HCT116 (cell line): ENCODE measurements around the gene VSNL1. TPM values are rescaled to one million over a fixed set of nuclear protein-coding genes. Genes with fewer than 3 reads are reported as not detected.

Source experiments
- ATAC-seq: fragments of 200-7000 bp; cut with Tn5 transposase; 2 replicates; pipeline ENCODE4 v1.9.1; 2020; ENCODE audit warnings: mild to moderate bottlenecking, moderate library complexity
- BruUV-seq: library from RNA; stranded (reverse); fragments of 400-500 nt; replicated peaks from 2 replicates; lab custom pipeline; 2021; lab: Mats Ljungman, UMichigan
- CTCF ChIA-PET: fragments of 300-600 bp; sonication (Branson Sonifier 250); formaldehyde crosslinking; loops from one replicate; lab custom pipeline; 2021; ENCODE audit warnings: antibody characterized with exemption; lab: Charles Lee
- POLR2A ChIA-PET: fragments of 300-600, 350-600 bp; sonication (Branson Sonifier 250); formaldehyde crosslinking; loops from one replicate; lab custom pipeline; 2021; ENCODE audit warnings: antibody characterized with exemption; lab: Charles Lee
- RAD21 ChIA-PET, 2 experiments: fragments of 300-600 bp; sonication (Branson Sonifier 250); formaldehyde crosslinking; loops; one replicate each; lab custom pipeline; 2023; ENCODE audit warnings: low total read pairs in 2 of 2; ENCODE audit not compliant: uncharacterized antibody in 2 of 2, unreplicated experiment in 2 of 2, low non-redundant PET in 1 of 2; lab: Charles Lee
- DNase-seq: peaks from one replicate; pipeline ENCODE4 v3.0.0-alpha.2; 2010; ENCODE audit warnings: low read depth, low spot score
- H2AFZ ChIP-seq: fragments of 200-600 bp; shearing (Covaris generic), sonication (generic); 2 replicates; pipeline ENCODE4 v1.6.1; 2017; ENCODE audit warnings: low read depth, mixed run types, mixed read lengths, antibody characterized with exemption, low read length; ENCODE audit not compliant: poor library complexity, severe bottlenecking
- H3K27ac ChIP-seq: 2 replicates; pipeline ENCODE4 v1.5.1; 2012; ENCODE audit warnings: low read depth, low read length
- H3K27me3 ChIP-seq: fragments of 200-600 bp; sonication (generic); 2 replicates; pipeline ENCODE4 v1.6.1; 2016; ENCODE audit warnings: mixed run types, low read length, mixed read lengths; ENCODE audit not compliant: insufficient read depth
- H3K36me3 ChIP-seq, 2 experiments: fragments of 200-500 bp in 1 of 2; fragments of 200-600 bp in 1 of 2; sonication (Bioruptor generic) in 1 of 2; sonication (generic) in 1 of 2; 2 replicates each; pipeline versions ENCODE4 v1.5.1 to v1.6.1; 2014 to 2016; ENCODE audit warnings: low read length in 2 of 2, inconsistent platforms in 1 of 2, mixed read lengths in 1 of 2, mixed run types in 1 of 2; ENCODE audit not compliant: insufficient read depth in 2 of 2, control insufficient read depth in 1 of 2
- H3K4me1 ChIP-seq, 2 experiments: fragments of 200-600 bp in 1 of 2; sonication (generic) in 1 of 2; 2 replicates each; pipeline versions ENCODE4 v1.5.1 to v1.6.1; 2012 to 2017; ENCODE audit warnings: low read length in 2 of 2, inconsistent platforms in 1 of 2, mild to moderate bottlenecking in 1 of 2, mixed read lengths in 1 of 2, mixed run types in 1 of 2, moderate library complexity in 1 of 2; ENCODE audit not compliant: insufficient read depth in 2 of 2, control insufficient read depth in 1 of 2
- H3K4me2 ChIP-seq: fragments of 200-600 bp; sonication (generic); 2 replicates; pipeline ENCODE4 v1.6.1; 2017; ENCODE audit warnings: mixed run types, low read length, mixed read lengths
- H3K4me3 ChIP-seq, 2 experiments: fragments of 200-600 bp in 1 of 2; sonication (generic) in 1 of 2; replicated peaks in 1 of 2; 2 replicates each; pipeline ENCODE4 v1.5.1; 2011 to 2016; ENCODE audit warnings: low read length in 2 of 2, control low read depth in 1 of 2, low read depth in 1 of 2, mild to moderate bottlenecking in 1 of 2, mixed read lengths in 1 of 2, mixed run types in 1 of 2
- H3K79me2 ChIP-seq: fragments of 200-600 bp; sonication (generic); 2 replicates; pipeline ENCODE4 v1.6.1; 2017; ENCODE audit warnings: mild to moderate bottlenecking, mixed run types, low read length, moderate library complexity, mixed read lengths; ENCODE audit not compliant: insufficient read depth
- H3K9ac ChIP-seq: fragments of 200-600 bp; sonication (generic); 2 replicates; pipeline ENCODE4 v1.6.1; 2016; ENCODE audit warnings: low read length, mixed read lengths
- H3K9me2 ChIP-seq: fragments of 200-600 bp; sonication (generic), shearing (Covaris generic); 2 replicates; pipeline ENCODE4 v1.6.1; 2017; ENCODE audit warnings: mixed run types, mild to moderate bottlenecking, moderate library complexity; ENCODE audit not compliant: insufficient read depth
- H3K9me3 ChIP-seq, 2 experiments: fragments of 200-500 bp in 1 of 2; fragments of 200-600 bp in 1 of 2; sonication (Bioruptor generic) in 1 of 2; sonication (generic) in 1 of 2; 2 replicates each; pipeline ENCODE4 v1.6.1; 2014 to 2017; ENCODE audit warnings: low read length in 2 of 2, mixed read lengths in 2 of 2, inconsistent platforms in 1 of 2, low read depth in 1 of 2, mild to moderate bottlenecking in 1 of 2, mixed run types in 1 of 2, moderate library complexity in 1 of 2; ENCODE audit not compliant: control insufficient read depth in 1 of 2, insufficient read depth in 1 of 2
- H4K20me1 ChIP-seq: fragments of 200-600 bp; sonication (generic), shearing (Covaris generic); 2 replicates; pipeline ENCODE4 v1.6.1; 2017; ENCODE audit warnings: mixed run types, mild to moderate bottlenecking, moderate library complexity; ENCODE audit not compliant: insufficient read depth
- CEBPB ChIP-seq: IDR thresholded peaks from 2 replicates; pipeline ENCODE4 v1.6.1; 2012; ENCODE audit warnings: low read depth
- ELF1 ChIP-seq: IDR thresholded peaks from 2 replicates; pipeline ENCODE4 v1.6.1; 2012; ENCODE audit warnings: low read depth, borderline replicate concordance
- EZH2 ChIP-seq: fragments of 200-600 bp; sonication (generic); IDR thresholded peaks from 2 replicates; pipeline ENCODE4 v1.6.1; 2017; ENCODE audit warnings: antibody characterized with exemption, mixed run types
- JUND ChIP-seq: IDR thresholded peaks from 2 replicates; pipeline ENCODE4 v1.6.1; 2012
- POLR2AphosphoS5 ChIP-seq: IDR thresholded peaks from 2 replicates; pipeline ENCODE4 v1.6.1; 2011; ENCODE audit warnings: mild to moderate bottlenecking, low read depth, low read length, moderate library complexity
- ZNF274 ChIP-seq: fragments of 200-500 bp; sonication (Bioruptor generic); IDR thresholded peaks from 2 replicates; pipeline ENCODE4 v1.6.1; 2014; ENCODE audit warnings: mild to moderate bottlenecking, low read depth, low read length, inconsistent platforms
- intact Hi-C: fragments of 100-400 bp; cut with micrococcal nuclease; formaldehyde crosslinking; loops from 2 replicates; pipeline ENCODE4 v1.10.0; 2022
- total RNA-seq: library from RNA; stranded (reverse); gene quantifications from one replicate; pipeline ENCODE4 v1.2.1, GENCODE V29; 2021; ENCODE audit not compliant: unreplicated experiment
- TF ChIP-seq, protein P1 (sequence below), 3 experiments: fragments of 200-600 bp in 1 of 3; sonication (generic) in 1 of 3; IDR thresholded peaks in 2 of 3; conservative IDR thresholded peaks in 1 of 3; 2 replicates each; pipeline ENCODE4 v1.5.1; 2012 to 2017; ENCODE audit warnings: low read depth in 2 of 3, low read length in 2 of 3, antibody characterized with exemption in 1 of 3, borderline replicate concordance in 1 of 3, control low read depth in 1 of 3, mild to moderate bottlenecking in 1 of 3, mixed read lengths in 1 of 3, mixed run types in 1 of 3, moderate library complexity in 1 of 3; ENCODE audit not compliant: insufficient read depth in 1 of 3

Gene VSNL1
- total RNA-seq, 1 experiment from 2014 or later, result 4.6 TPM

DNA sequence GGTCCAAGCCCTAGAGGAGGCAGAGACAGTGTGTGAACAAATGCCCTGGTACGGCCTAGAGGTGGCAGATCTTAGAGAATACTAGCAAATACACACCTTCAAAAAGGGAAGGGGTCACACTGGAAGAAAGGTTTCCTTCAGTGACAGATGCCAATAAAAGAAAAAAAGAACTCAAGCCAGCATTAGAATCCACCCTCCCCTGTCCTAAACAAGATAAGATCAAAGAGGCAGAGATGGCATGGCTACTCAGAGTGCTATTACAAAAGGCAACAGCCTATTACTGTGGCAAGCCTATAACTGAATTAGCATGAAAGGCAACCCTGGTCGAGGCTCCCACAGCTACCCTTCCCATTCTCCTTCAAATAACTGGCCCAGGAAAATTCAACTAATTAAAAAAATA, 143.5 kb downstream of the VSNL1 start:
- no peak overlapping the region for H3K27ac ChIP-seq
- H3K4me2 ChIP-seq, result no peak overlapping the region
- BruUV-seq, result no TSS peak
- no peaks in the 10 kb centered on the region for H3K4me1 ChIP-seq
- H4K20me1 ChIP-seq, result no peaks in the 10 kb centered on the region
- no peaks in the 10 kb centered on the region for H3K9me2 ChIP-seq
- H3K27me3 ChIP-seq, result no peaks in the 10 kb centered on the region
- CTCF ChIA-PET, result no interaction called here
- H3K4me3 ChIP-seq, result no peak overlapping the region
- H3K79me2 ChIP-seq, result no peaks in the 10 kb centered on the region
- H2AFZ ChIP-seq, result no peak overlapping the region
- no peaks in the 10 kb centered on the region for H3K9me3 ChIP-seq
- POLR2A ChIA-PET, result no interaction called here
- ATAC-seq (no peak), DNase-seq (no peak)
- intact Hi-C loops, result no loop called here
- no peak overlapping the region for H3K9ac ChIP-seq
- TF ChIP-seq CEBPB (no peak), POLR2AphosphoS5 (no peak)
- H3K36me3 ChIP-seq, result peaks cover 2 to 20% of the 10 kb centered on the region in 2 experiments; a peak in 3 of 4 replicates
- RAD21 ChIA-PET, result no interaction called here

DNA sequence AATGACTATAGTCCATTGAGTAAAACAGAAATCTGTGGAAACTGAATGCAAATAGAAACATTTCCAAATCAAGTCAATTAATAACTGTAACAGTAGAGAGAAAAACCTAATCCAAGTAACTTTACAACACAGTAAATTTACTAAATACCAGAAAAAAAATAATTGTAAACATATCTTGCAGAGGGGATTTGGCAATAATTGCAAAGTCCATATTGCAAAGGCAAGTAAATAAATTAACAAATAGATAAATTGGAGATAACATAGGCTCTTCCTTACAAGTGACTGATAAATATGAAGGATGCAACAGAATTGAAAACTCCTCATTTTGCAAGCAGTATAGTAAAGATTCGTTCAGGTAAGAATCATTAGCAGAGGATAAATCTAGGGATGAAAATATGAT, 148.1 kb downstream of the VSNL1 start:
- BruUV-seq, result no TSS peak
- Histone ChIP-seq H3K4me2 (no peak overlapping the region), H3K9me2 (no peaks in the 10 kb centered on the region), H3K27me3 (no peaks in the 10 kb centered on the region), H2AFZ (no peak overlapping the region), H3K9me3 (no peaks in the 10 kb centered on the region), H3K4me3 (no peak overlapping the region), H3K9ac (no peak overlapping the region), H3K4me1 (no peaks in the 10 kb centered on the region), H3K79me2 (no peaks in the 10 kb centered on the region), H3K36me3 (peaks cover 3 to 9% of the 10 kb centered on the region in 2 experiments; a peak in 3 of 4 replicates), H4K20me1 (no peaks in the 10 kb centered on the region), H3K27ac (no peak overlapping the region)
- ChIA-PET RAD21 (no interaction called here), POLR2A (no interaction called here), CTCF (no interaction called here)
- intact Hi-C loops, result no loop called here
- ATAC-seq (no peak), DNase-seq (no peak)
- TF ChIP-seq ZNF274 (no peak), JUND (no peak), ELF1 (no peak), EZH2 (no peak)
- TF ChIP-seq, protein P1, sequence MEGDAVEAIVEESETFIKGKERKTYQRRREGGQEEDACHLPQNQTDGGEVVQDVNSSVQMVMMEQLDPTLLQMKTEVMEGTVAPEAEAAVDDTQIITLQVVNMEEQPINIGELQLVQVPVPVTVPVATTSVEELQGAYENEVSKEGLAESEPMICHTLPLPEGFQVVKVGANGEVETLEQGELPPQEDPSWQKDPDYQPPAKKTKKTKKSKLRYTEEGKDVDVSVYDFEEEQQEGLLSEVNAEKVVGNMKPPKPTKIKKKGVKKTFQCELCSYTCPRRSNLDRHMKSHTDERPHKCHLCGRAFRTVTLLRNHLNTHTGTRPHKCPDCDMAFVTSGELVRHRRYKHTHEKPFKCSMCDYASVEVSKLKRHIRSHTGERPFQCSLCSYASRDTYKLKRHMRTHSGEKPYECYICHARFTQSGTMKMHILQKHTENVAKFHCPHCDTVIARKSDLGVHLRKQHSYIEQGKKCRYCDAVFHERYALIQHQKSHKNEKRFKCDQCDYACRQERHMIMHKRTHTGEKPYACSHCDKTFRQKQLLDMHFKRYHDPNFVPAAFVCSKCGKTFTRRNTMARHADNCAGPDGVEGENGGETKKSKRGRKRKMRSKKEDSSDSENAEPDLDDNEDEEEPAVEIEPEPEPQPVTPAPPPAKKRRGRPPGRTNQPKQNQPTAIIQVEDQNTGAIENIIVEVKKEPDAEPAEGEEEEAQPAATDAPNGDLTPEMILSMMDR (IDR thresholded peaks at IDR 0.05 in 2 of 3, conservative IDR thresholded peaks at IDR 0.05 in 1 of 3; ENCODE audit: borderline replicate concordance in 1 of 3, insufficient read depth in 1 of 3, low read depth in 2 of 3, low read length in 2 of 3), result no peak
